Thymus (tissue), 11 donors: ENCODE data around the gene FAM193A. TPM values are rescaled to one million over a fixed set of nuclear protein-coding genes. Genes with fewer than 3 reads are reported as not detected.
A peak's percentile ranks its signal among the peaks of the same experiment; 100 is the strongest.
"Not testable (repeated sequence)": the region's sequence is repeated elsewhere in the genome, so short reads cannot be mapped to it uniquely, and the experiment has no call there.

ENCODE experiments used
- DNase-seq, 9 donors: peaks; one replicate each; pipeline ENCODE4 v3.0.0-alpha.2; 2013; ENCODE audit warnings: low spot score in 9 of 9, low read depth in 6 of 9, missing footprints in 1 of 9
- H3K27ac ChIP-seq, 2 donors: one replicate each; pipeline ENCODE4 v1.5.1; 2013; ENCODE audit warnings: control low read depth in 1 of 2, low read depth in 1 of 2, low read length in 1 of 2, mild to moderate bottlenecking in 1 of 2, moderate library complexity in 1 of 2
- H3K27me3 ChIP-seq, 2 donors: one replicate each; pipeline ENCODE4 v1.5.1; 2013; ENCODE audit warnings: low read length in 1 of 2; ENCODE audit not compliant: control insufficient read depth in 2 of 2, insufficient read depth in 1 of 2
- H3K36me3 ChIP-seq, 2 donors: one replicate each; pipeline ENCODE4 v1.5.1; 2013; ENCODE audit warnings: low read length in 1 of 2, mild to moderate bottlenecking in 1 of 2, moderate library complexity in 1 of 2; ENCODE audit not compliant: control insufficient read depth in 2 of 2, insufficient read depth in 2 of 2
- H3K4me1 ChIP-seq, 2 donors: one replicate each; pipeline ENCODE4 v1.5.1; 2013; ENCODE audit warnings: low read length in 2 of 2; ENCODE audit not compliant: control insufficient read depth in 2 of 2, insufficient read depth in 2 of 2
- H3K4me3 ChIP-seq, 2 donors: one replicate each; pipeline ENCODE4 v1.5.1; 2013; ENCODE audit warnings: low read length in 2 of 2, control low read depth in 1 of 2, mild to moderate bottlenecking in 1 of 2
- H3K9me3 ChIP-seq, 2 donors: one replicate each; pipeline ENCODE4 v1.5.1; 2013; ENCODE audit warnings: low read length in 1 of 2, mild to moderate bottlenecking in 1 of 2; ENCODE audit not compliant: control insufficient read depth in 2 of 2, insufficient read depth in 1 of 2
- WGBS: extraction: QIAGEN DNeasy Blood & Tissue Kit; methylation state at CpG from one replicate; pipeline ENCODE4 v1.1.7; 2013; 5-methylcytosine and 5-hydroxymethylcytosine counted together
- polyA plus RNA-seq: library from polyadenylated mRNA; stranded (reverse); fragments of 200-250 nt; gene quantifications from one replicate; pipeline ENCODE4 v1.2.3, GENCODE V29; 2013
- total RNA-seq: library from RNA; stranded (reverse); fragments of 120-200 nt; gene quantifications from one replicate; pipeline ENCODE4 v1.2.4, GENCODE V29; 2013
- donor health status: healthy.

FAM193A gene
- total and polyA plus RNA-seq, 2 donors, result 9.0 to 13.8 TPM

DNA sequence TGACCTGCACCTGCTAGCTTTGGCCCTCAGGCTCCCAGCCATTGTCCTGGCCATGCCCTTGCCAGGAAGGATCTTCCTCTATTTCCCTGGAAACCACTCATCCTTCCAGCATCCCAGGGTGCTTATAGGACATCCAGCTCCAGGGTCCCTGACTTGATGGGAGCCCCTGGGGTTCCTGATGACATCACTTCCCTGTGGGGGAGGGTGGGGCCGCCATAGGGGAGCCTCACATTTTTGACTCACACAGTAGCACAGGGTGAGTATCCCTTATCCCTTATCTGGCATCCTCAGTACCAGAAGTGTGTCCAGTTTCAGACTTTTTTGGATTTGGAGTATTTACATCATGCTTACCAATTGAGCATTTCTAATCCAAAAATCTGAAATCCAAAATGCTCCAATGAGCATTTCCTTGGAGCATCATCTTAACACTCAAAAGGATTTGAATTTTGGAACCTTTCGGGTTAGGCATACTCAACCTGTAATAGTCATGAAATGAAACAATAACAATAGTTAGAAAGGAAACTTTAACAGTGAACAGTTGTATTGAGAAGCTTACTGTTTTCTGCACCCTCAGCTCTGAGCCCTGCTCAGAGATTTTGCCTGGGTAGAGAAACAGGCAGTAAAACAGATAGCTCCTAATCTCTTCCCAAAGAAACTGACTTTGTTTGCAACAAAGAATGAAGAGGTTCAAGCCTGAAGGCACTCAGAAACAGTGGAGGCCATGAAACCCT, 197.6 kb downstream of the FAM193A start:
- Histone ChIP-seq H3K4me1 (no peaks in the 10 kb centered on the region), H3K27ac (no peak overlapping the region), H3K4me3 (no peak overlapping the region), H3K9me3 (no peaks in the 10 kb centered on the region), H3K27me3 (no peaks in the 10 kb centered on the region), H3K36me3 (peaks cover 25 to 38% of the 10 kb centered on the region in 2 donors)
- no peak for DNase-seq
- WGBS, result 98% methylated on average over 2 of the region's 2 CpGs

DNA sequence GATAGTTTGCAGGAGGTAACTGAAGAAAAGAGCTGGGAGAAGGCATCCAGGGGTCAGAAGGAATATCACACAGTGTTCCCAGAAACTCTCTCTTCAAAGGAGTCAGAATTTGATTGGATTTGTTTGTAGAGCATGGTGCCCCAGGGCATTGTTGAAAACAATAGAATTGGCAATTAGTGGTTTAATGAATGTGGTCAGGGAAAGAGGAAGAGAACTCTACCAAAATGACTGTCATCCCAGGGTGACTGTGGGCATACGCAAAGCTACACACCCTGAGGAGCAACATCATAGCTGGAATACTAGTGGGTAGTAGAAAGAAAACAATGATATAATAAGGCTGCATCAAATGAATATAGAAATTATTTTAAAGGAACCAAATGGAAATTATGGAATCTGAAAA, 198.2 kb downstream of the FAM193A start:
- H3K4me1 ChIP-seq, result no peaks in the 10 kb centered on the region
- no peak overlapping the region for H3K4me3 ChIP-seq
- H3K9me3 ChIP-seq, result no peaks in the 10 kb centered on the region
- WGBS, result 94% methylated on average over 1 of the region's 1 CpG
- H3K27me3 ChIP-seq, result no peaks in the 10 kb centered on the region
- H3K27ac ChIP-seq, result no peak overlapping the region
- peaks cover 20 to 32% of the 10 kb centered on the region in 2 donors for H3K36me3 ChIP-seq
- DNase-seq, result no peak

DNA sequence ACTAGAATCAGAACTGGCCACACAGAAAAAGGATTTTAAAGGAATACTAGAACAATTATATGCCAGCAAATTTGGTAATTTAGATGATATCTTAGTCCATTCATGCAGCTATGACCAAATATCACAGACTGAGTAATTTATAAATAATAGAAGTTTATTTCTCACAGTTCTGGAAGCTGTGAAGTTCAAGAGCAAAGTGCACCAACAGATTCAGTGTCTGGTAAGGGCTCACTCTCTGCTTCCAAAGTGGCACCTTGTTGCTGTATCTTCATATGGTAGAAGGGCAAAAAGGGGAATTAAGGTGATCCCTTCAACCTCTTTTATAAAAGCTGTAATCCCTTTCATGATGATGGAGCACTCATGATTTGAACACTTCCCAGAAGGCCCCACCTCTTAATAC, 199.4 kb downstream of the FAM193A start:
- Histone ChIP-seq H3K27me3 (no peaks in the 10 kb centered on the region), H3K9me3 (no peaks in the 10 kb centered on the region), H3K36me3 (peaks cover 20 to 28% of the 10 kb centered on the region in 2 donors), H3K4me1 (no peaks in the 10 kb centered on the region), H3K27ac (no peak overlapping the region), H3K4me3 (no peak overlapping the region)
- DNase-seq, result no peak

DNA sequence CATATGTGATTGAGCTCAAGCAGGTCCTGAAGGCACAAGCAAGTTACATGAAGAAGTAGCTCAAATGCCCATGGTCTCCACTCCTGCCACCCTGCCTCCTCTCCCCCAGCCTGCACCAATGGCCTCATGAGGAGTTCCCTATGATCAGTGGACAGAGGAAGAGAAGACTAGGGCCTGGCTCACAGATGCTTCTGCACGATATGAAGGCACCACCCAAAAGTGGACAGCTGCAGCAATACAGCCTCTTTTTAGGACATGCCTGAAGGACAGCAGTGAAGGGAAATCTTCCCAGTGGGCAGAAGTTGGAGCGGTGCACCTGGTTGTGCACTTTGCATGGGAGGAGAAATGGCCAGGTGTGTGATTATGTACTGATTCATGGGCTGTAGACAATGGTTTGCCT, 201.8 kb downstream of the FAM193A start:
- not testable (repeated sequence) for H3K9me3 ChIP-seq, H3K27me3 ChIP-seq, H3K4me3 ChIP-seq, H3K27ac ChIP-seq, DNase-seq, H3K4me1 ChIP-seq
- peaks cover 18 to 21% of the 10 kb centered on the region in 2 donors for H3K36me3 ChIP-seq
- WGBS, result 97% methylated on average over 2 of the region's 2 CpGs

DNA sequence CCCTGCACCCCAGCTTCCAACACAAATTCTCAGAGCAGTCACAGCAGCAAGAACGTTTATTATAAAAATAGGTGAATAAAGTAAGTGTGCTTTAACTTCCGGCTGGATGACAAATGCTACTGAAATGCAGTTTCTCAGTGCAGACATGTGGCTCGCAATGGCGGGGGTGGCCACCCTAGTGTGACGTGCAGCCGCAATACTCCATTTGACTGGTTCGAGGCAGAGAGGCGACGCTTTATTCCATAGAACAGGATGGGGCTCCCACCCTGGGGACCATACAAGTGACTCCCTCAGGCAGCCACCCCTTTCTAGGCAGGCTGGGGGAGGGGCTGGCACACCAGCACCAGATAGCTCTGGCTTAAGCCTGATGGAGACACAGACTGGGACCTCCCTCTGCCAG, 205.2 kb downstream of the FAM193A start:
- H3K4me3 ChIP-seq, result no peak overlapping the region
- H3K9me3 ChIP-seq, result no peaks in the 10 kb centered on the region
- DNase-seq, result no peak
- H3K27ac ChIP-seq, result no peak overlapping the region
- H3K36me3 ChIP-seq, result peaks cover 46 to 49% of the 10 kb centered on the region in 2 donors
- H3K27me3 ChIP-seq, result no peaks in the 10 kb centered on the region
- H3K4me1 ChIP-seq, result peaks cover 0 to 27% of the 10 kb centered on the region in 2 donors
- WGBS, result 97% methylated on average over 9 of the region's 9 CpGs

DNA sequence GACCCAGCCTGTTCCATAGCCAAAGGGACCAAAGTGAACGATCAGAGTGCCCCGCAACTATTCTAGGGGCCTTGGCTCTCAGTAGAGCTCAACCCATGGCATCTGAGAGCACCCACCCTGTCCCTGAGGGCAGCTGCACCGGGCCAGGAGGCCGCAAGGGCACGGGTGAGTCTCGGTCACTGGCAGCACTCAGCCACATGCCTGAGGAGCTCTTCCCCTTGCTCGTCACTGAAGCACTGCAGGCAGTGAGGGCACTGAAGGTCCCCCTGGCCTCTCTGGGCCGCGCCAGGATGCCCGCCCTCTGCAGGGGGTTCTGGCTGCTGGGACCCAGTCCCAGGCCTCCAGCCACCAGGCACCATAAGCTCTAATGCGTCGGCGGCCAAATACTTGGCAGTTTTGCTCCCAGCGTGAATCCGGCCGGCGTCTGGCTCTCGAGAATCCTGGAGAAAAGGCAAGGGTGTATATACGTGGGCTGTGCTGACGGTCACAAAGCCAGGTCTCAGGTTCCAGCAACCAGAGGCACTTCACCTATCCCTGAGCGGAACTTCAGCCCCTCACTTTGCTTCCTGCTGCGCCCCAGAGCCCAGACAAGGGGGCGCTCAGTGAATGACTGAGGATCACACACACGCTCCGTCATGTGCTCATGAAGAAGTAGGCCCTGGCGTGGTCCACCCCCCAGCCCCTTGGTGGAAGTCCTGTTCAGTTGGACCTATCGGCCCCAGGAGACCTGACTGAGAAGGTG, 205.8 kb downstream of the FAM193A start:
- peaks cover 52 to 55% of the 10 kb centered on the region in 2 donors for H3K36me3 ChIP-seq
- DNase-seq, result no peak

DNA sequence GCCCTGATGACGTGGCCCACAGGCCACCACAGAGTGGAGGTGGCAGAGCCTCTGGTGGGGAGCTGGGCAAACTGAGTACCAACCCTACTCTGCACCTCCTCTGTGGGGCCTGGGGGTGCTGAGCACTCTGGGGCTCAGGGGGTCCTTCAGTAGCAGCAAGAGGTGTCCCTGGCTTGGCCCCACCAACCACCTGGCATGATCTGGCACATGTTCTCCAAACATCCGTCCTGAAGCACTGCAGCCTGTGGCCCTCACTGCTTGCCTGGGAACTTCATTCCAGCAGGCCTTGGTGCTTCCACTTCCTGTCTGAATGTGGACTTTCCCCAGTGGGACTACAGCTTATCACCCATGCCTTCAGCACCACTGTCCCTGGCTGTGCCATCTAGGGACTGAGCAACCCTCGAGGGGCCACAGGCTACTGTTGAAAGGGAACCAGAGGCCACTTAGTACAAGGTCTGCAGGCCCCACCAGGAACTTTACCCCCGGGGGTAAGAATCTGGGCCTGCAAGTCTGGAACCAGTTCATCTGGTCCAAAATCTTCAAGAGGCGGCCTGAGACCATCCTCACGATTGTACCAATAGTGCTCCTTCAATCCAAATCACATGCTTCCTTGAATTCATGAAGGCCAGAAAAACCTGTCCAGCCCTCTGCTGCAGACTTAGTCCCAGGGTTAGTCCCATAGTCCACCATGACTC, 206.5 kb downstream of the FAM193A start:
- Histone ChIP-seq H3K4me3 (no peak overlapping the region), H3K4me1 (peaks cover 0 to 35% of the 10 kb centered on the region in 2 donors), H3K27me3 (no peaks in the 10 kb centered on the region), H3K36me3 (peaks cover 58 to 60% of the 10 kb centered on the region in 2 donors), H3K9me3 (no peaks in the 10 kb centered on the region), H3K27ac (no peak overlapping the region)
- 95% methylated on average over 6 of the region's 6 CpGs for WGBS
- DNase-seq, result no peak

More for the DNA sequence above, 205.8 kb downstream of the FAM193A start:
- WGBS, result 96% methylated on average over 27 of the region's 27 CpGs
- H3K4me3 ChIP-seq, result no peak overlapping the region
- H3K4me1 ChIP-seq, result peaks cover 0 to 33% of the 10 kb centered on the region in 2 donors
- no peaks in the 10 kb centered on the region for H3K27me3 ChIP-seq
- no peaks in the 10 kb centered on the region for H3K9me3 ChIP-seq
- H3K27ac ChIP-seq, result no peak overlapping the region

DNA sequence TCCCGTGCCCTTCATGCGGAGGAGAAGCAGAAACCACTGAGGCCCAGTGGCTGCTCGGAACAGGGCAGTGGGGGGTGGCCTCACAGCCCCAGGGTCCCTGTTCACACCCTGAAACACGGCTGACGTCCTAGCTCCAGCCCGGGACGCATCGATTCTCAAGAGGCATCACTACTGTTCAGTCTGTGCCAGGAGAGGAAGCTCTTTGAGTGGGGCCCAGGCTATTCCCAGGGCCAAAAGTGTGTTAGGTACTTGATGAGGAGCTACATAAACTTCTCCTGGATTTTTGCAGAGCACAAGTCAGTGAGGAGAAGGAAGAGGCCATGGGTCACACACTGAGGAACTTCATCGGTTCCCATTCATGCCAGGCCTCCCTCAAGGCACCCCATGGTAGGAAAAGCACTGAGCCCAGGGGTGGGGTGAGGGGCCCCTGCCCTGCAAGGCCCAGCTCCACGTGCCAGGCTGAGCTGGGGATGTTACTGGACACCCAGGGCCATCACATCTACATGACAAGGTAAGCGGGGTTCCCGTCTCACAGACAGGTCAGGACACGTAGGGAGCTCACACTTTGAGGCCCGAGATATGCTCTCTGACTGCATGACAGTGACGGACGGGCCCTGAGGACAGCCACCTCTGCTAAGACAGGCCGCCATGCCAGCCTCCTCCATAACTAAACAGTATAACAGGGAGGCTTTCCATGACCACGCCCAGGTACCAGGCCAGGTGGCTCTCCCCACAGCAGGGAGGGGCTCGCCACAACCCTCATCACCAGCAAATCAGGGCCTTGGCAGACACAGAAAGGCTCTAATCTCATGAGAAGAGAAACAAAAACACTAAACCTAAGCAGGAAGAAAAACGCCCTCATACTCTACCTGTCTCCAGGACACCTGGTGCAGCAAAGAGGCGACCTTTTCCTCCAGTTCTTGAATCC, 207.3 kb downstream of the FAM193A start:
- Histone ChIP-seq H3K27me3 (no peaks in the 10 kb centered on the region), H3K4me3 (no peak overlapping the region), H3K4me1 (peaks cover 0 to 35% of the 10 kb centered on the region in 2 donors), H3K9me3 (no peaks in the 10 kb centered on the region), H3K27ac (peak overlapping the region in 1 of 2 donors; percentile 37), H3K36me3 (peaks cover 58 to 60% of the 10 kb centered on the region in 2 donors)
- WGBS, result 94% methylated on average over 21 of the region's 21 CpGs
- no peak for DNase-seq
